OCI-LY1 (cell line): Measurements from ENCODE around the gene TLCD2.

Source experiments
- H2AFZ ChIP-seq: fragments of 200-600 bp; sonication (generic), shearing (Covaris generic); 2 replicates; pipeline ENCODE4 v1.6.0; 2014; ENCODE audit warnings: antibody characterized with exemption, mild to moderate bottlenecking, low read length
- H3F3A ChIP-seq: fragments of 200-600 bp; sonication (generic), shearing (Covaris generic); 2 replicates; pipeline ENCODE4 v1.6.0; 2014; ENCODE audit warnings: mild to moderate bottlenecking, antibody characterized with exemption, low read length, moderate library complexity; ENCODE audit not compliant: insufficient read depth
- H3K27ac ChIP-seq: fragments of 200-600 bp; sonication (generic); 2 replicates; pipeline ENCODE4 v1.5.1; 2014; ENCODE audit warnings: low read length, mixed run types, mild to moderate bottlenecking, low read depth; ENCODE audit not compliant: poor library complexity, severe bottlenecking
- H3K27me3 ChIP-seq: fragments of 200-600 bp; sonication (generic); 2 replicates; pipeline ENCODE4 v1.6.0; 2014; ENCODE audit warnings: antibody characterized with exemption, mild to moderate bottlenecking, low read length, moderate library complexity; ENCODE audit not compliant: insufficient read depth
- H3K36me3 ChIP-seq: fragments of 200-600 bp; sonication (generic); 2 replicates; pipeline ENCODE4 v1.6.1; 2014; ENCODE audit warnings: mild to moderate bottlenecking, antibody characterized with exemption, low read length, moderate library complexity, mixed read lengths; ENCODE audit not compliant: insufficient read depth
- H3K4me1 ChIP-seq: fragments of 200-600 bp; sonication (generic); 2 replicates; pipeline ENCODE4 v1.5.1; 2014; ENCODE audit warnings: mild to moderate bottlenecking, low read length, moderate library complexity; ENCODE audit not compliant: insufficient read depth, severe bottlenecking
- H3K4me2 ChIP-seq: fragments of 200-600 bp; sonication (generic), shearing (Covaris generic); 2 replicates; pipeline ENCODE4 v1.6.1; 2014; ENCODE audit warnings: low read length
- H3K4me3 ChIP-seq: fragments of 200-600 bp; sonication (generic); 2 replicates; pipeline ENCODE4 v1.5.1; 2014; ENCODE audit warnings: low read length, low read depth, mild to moderate bottlenecking, mixed read lengths; ENCODE audit not compliant: poor library complexity, severe bottlenecking
- H3K79me2 ChIP-seq: fragments of 200-600 bp; shearing (Covaris generic); 2 replicates; pipeline ENCODE4 v1.6.1; 2016; ENCODE audit warnings: mixed run types, low read length, mixed read lengths; ENCODE audit not compliant: insufficient read depth
- H3K9ac ChIP-seq: fragments of 200-600 bp; sonication (generic), shearing (Covaris generic); 2 replicates; pipeline ENCODE4 v1.6.1; 2014; ENCODE audit warnings: mild to moderate bottlenecking, low read length, mixed read lengths
- H3K9me2 ChIP-seq: fragments of 200-600 bp; sonication (generic), shearing (Covaris generic); 2 replicates; pipeline ENCODE4 v1.6.1; 2014; ENCODE audit warnings: low read depth, mild to moderate bottlenecking, low read length, mixed read lengths
- H3K9me3 ChIP-seq: fragments of 200-600 bp; shearing (Covaris generic); 2 replicates; pipeline ENCODE4 v1.6.1; 2014; ENCODE audit warnings: low read length, mixed read lengths
- H4K20me1 ChIP-seq: fragments of 200-600 bp; sonication (generic), shearing (Covaris generic); 2 replicates; pipeline ENCODE4 v1.6.0; 2016; ENCODE audit warnings: mild to moderate bottlenecking, low read length; ENCODE audit not compliant: insufficient read depth
- EZH2 ChIP-seq: fragments of 200-600 bp; sonication (generic), shearing (Covaris generic); IDR thresholded peaks from 2 replicates; pipeline ENCODE4 v1.8.0; 2017; ENCODE audit warnings: borderline replicate concordance, mixed run types, mild to moderate bottlenecking, antibody characterized with exemption, low read length, moderate library complexity, mixed read lengths
- TF ChIP-seq, protein P1 (sequence below): fragments of 200-600 bp; sonication (generic), shearing (Covaris generic); IDR thresholded peaks from 2 replicates; pipeline ENCODE4 v1.5.1; 2017; ENCODE audit warnings: mild to moderate bottlenecking, antibody characterized with exemption, low read length, moderate library complexity, mixed read lengths

The TLCD2 gene

DNA sequence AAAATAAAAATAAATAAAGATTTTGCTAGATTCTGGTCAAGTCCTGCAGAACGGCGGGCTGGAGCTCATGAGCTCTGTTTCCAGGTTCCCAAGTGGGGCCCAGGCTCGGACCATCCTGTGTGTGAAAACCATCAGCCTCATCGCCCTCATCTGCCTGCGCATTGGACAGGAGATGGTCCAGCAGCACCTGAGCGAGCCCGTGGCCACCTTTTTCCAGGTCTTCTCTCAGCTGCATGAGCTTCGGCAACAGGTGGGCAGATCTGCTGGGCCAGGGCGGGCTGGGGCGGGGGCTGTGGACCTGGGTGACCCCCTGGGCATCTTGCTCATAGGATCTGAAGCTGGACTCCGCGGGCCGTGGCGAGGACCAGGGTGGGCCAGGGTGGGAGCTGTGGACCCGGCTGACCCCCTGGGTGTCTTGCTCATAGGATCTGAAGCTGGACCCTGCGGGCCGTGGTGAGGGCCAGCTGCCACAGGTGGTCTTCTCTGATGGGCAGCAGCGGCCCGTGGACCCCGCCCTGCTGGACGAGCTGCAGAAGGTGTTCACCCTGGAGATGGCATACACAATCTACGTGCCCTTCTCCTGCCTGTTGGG, 22.2 kb upstream of the TLCD2 start:
- Histone ChIP-seq H3K4me3 (no peak overlapping the region), H3F3A (no peaks in the 10 kb centered on the region), H3K9me2 (no peaks in the 10 kb centered on the region), H3K36me3 (peaks cover 14% of the 10 kb centered on the region; the same call in 1 of the 2 replicates), H3K27me3 (no peaks in the 10 kb centered on the region), H4K20me1 (no peaks in the 10 kb centered on the region), H3K27ac (peak overlapping the region; percentile 83), H3K4me1 (peaks cover 81% of the 10 kb centered on the region), H3K9ac (peak overlapping the region; percentile 38; the same call in 1 of the 2 replicates), H3K9me3 (no peaks in the 10 kb centered on the region), H3K4me2 (peak overlapping the region; percentile 37; the same call in 1 of the 2 replicates), H2AFZ (no peak overlapping the region), H3K79me2 (no peaks in the 10 kb centered on the region)
- TF ChIP-seq, protein P1, sequence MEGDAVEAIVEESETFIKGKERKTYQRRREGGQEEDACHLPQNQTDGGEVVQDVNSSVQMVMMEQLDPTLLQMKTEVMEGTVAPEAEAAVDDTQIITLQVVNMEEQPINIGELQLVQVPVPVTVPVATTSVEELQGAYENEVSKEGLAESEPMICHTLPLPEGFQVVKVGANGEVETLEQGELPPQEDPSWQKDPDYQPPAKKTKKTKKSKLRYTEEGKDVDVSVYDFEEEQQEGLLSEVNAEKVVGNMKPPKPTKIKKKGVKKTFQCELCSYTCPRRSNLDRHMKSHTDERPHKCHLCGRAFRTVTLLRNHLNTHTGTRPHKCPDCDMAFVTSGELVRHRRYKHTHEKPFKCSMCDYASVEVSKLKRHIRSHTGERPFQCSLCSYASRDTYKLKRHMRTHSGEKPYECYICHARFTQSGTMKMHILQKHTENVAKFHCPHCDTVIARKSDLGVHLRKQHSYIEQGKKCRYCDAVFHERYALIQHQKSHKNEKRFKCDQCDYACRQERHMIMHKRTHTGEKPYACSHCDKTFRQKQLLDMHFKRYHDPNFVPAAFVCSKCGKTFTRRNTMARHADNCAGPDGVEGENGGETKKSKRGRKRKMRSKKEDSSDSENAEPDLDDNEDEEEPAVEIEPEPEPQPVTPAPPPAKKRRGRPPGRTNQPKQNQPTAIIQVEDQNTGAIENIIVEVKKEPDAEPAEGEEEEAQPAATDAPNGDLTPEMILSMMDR: no peak
- no peak for TF ChIP-seq EZH2

DNA sequence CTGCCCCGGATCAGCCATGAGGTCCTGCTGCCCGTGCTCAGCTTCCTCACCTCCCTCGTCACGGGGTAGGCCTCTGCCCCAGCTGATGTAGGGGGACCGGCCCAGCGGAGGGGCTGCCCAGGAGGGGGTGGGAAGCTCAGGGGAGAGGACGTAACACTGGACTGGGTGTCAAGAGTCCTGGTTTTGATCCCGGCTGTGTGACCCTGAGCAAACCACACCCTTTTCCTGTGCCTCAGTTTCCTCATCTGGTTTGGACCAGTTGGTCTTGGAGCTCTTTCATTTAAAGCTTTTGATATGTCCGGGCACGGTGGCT, 21.0 kb upstream of the TLCD2 start:
- H2AFZ ChIP-seq: no peak overlapping the region
- peaks cover 76% of the 10 kb centered on the region for H3K4me1 ChIP-seq
- H3K9me3 ChIP-seq: no peaks in the 10 kb centered on the region
- no peaks in the 10 kb centered on the region for H3F3A ChIP-seq
- TF ChIP-seq, protein P1: no peak
- H3K4me3 ChIP-seq: no peak overlapping the region
- H3K27me3 ChIP-seq: no peaks in the 10 kb centered on the region
- no peaks in the 10 kb centered on the region for H3K79me2 ChIP-seq
- H4K20me1 ChIP-seq: no peaks in the 10 kb centered on the region
- H3K27ac ChIP-seq: peak overlapping the region; percentile 89
- peak overlapping the region; percentile 57; the same call in 1 of the 2 replicates for H3K9ac ChIP-seq
- H3K9me2 ChIP-seq: no peaks in the 10 kb centered on the region
- H3K4me2 ChIP-seq: peak overlapping the region; percentile 58; the same call in 1 of the 2 replicates
- peaks cover 19% of the 10 kb centered on the region; the same call in 1 of the 2 replicates for H3K36me3 ChIP-seq

DNA sequence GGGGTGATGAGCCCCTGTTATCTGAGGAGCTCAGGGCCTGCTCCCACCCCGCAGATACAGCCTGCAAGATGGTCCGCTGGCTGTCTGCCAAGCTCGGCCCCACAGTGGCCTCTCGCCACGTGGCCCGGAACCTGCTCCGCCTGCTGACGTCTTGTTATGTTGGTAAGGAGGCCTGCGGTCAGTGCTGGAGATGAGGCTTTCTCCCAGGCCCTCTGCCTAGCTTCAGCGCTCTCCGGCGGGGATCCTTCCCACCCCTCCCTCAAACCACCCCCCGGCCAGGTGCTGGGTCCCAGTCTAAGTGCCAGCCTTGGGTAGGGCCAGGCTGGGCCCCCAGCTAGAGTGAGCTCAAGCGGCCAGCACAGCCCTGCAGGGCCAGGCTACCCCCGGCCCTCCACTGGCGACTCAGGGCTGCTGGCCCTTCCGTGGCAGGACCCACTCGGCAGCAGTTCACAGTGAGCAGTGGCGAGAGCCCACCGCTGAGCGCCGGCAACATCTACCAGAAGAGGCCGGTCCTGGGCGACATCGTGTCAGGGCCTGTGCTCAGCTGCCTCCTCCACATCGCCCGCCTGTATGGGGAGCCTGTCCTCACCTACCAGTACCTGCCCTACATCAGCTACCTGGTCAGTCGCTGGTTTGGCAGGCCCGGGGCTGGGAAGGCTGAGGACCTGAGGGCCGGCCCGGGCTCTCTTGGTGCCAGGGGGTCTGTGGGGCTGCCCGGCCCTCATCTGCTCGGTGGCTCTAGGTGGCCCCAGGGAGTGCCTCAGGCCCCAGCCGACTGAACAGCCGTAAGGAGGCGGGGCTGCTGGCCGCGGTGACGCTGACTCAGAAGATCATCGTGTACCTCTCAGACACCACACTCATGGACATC, 20.4 kb upstream of the TLCD2 start:
- Histone ChIP-seq H3K4me1 (peaks cover 75% of the 10 kb centered on the region), H3K9me2 (no peaks in the 10 kb centered on the region), H2AFZ (no peak overlapping the region), H3K27ac (peak overlapping the region; percentile 89), H3K27me3 (no peaks in the 10 kb centered on the region), H3K4me2 (peak overlapping the region; percentile 58), H3K36me3 (peaks cover 20% of the 10 kb centered on the region; the same call in 1 of the 2 replicates), H3F3A (no peaks in the 10 kb centered on the region), H3K4me3 (peak overlapping the region; percentile 29), H3K79me2 (no peaks in the 10 kb centered on the region), H3K9me3 (no peaks in the 10 kb centered on the region), H3K9ac (peak overlapping the region; percentile 57; the same call in 1 of the 2 replicates), H4K20me1 (no peaks in the 10 kb centered on the region)
- TF ChIP-seq, protein P1: no peak
- no peak for TF ChIP-seq EZH2
